SU-DHL-6 (cell line): ENCODE measurements around the gene COPRS.

Experiments used
- CTCF ChIP-seq: fragments of 200-600 bp; sonication (generic); IDR thresholded peaks from one replicate; pipeline ENCODE4 v1.5.1; 2017; ENCODE audit warnings: antibody characterized with exemption, mild to moderate bottlenecking, low read length, moderate library complexity; ENCODE audit not compliant: insufficient read depth, poor library complexity, severe bottlenecking
- EZH2phosphoT487 ChIP-seq: fragments of 200-600 bp; sonication (generic), shearing (Covaris generic); conservative IDR thresholded peaks from 2 replicates; pipeline ENCODE4 v1.6.1; 2018; ENCODE audit warnings: mild to moderate bottlenecking, antibody characterized with exemption, low read length, moderate library complexity, mixed read lengths

GRCh38 chr17:31903401-31903800 lies 44.4 kb upstream of the COPRS start:
- no peak for TF ChIP-seq CTCF
- no peak for TF ChIP-seq EZH2phosphoT487
